ELF-1 (cell line): ENCODE measurements around the gene ARHGEF19.
A peak's percentile ranks its signal among the peaks of the same experiment; 100 is the strongest.

Experiments used
- DNase-seq: peaks from one replicate; pipeline ENCODE4 v3.0.0-alpha.2; 2016; ENCODE audit warnings: low read depth, low spot score

Gene ARHGEF19

GRCh38 chr1:16244650-16245285 is 32.3 kb upstream of the ARHGEF19 start:
- DNase-seq = no peak

DNA sequence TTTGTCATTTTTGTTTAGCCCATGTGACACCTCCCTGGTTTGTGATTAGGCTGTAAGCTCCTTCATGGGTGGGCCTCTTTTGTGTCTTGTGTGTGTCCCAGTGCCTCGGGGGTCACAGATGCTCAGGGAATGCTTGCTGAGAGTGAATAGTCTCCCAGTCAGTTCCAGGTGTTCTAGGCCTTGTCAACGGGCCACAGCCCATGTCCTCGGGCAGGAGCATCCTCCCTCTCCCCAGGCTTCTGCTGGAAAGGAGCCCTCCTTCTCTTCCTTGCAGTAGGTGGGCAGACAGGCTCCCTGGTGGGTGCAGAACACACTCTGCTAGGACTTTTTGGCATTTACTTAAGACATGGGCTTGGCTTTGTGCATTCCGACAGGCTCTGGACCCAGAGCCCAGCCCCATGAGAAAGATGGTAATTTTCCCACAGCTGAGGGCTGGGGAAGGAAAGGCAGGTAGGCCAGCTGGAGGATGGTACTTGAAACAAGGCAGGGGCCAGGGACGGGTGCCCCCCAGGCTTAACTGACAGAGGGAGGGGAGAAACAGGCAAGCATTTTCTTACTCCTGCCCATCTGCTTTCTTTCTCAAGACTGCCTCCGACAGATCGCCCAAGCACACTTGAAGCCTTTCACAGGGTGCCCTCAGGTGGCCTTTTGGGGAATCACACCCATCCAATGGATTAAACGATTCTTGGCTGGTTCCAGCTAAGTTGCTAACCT is 31.6 kb upstream of the ARHGEF19 start:
- DNase-seq = peak; percentile 87

GRCh38 chr1:16243215-16243610 is 30.8 kb upstream of the ARHGEF19 start:
- no peak for DNase-seq

DNA sequence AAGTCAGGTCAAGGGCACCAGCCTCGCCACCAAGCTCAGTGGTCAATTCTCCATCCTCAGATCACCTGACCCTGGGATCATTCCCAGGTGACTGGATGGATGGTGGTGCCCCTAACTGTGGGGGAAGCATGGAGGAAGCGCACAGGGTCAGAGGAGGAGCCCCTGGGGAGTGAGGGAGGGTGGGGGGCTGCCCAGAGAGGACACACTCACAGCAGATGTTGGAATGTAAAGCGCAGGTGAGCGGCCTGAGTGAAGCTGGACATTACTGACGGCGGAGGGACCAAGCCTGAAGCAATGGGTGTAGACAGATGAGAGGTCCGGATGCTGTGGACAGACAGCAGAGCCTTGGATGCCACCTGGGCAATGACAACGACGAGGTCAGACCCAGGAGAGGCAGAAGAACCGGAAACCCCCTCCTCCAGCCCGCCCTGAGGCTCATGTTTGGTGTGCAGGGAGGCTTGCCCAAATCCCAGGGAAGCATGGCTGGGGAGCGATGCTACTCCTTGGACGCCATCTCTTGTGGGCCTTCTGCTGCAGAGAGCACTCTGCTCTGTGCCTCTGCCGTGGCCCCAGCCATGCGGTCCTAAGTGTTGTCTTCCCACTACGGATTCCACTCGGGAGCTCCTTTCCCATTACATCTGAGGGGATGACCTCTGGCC is 30.2 kb upstream of the ARHGEF19 start:
- no peak for DNase-seq

DNA sequence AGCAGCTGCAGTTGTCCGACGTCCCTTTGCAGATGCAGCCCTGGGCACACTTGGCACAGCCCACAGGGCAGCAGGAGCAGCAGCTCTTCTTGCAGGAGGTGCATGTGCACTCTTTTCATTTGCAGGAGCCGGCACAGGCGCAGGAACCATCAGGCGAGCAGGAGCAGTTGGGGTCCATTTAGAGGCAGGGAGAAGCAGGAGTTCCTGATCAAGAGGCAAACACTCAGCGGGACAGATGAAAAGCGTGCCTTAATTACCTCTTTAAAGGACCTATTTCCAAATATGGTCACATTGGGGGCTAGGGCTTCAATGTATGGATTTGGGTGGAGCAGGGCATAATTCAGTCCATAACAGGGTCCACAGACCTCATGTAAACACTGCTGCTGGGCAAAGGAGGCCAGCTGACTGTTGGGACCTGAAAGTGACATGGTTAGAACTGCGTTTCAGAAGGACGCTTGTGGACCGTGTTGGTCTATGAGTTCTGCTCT is 28.8 kb upstream of the ARHGEF19 start:
- no peak for DNase-seq

GRCh38 chr1:16239972-16240491 is 27.6 kb upstream of the ARHGEF19 start:
- DNase-seq = no peak

DNA sequence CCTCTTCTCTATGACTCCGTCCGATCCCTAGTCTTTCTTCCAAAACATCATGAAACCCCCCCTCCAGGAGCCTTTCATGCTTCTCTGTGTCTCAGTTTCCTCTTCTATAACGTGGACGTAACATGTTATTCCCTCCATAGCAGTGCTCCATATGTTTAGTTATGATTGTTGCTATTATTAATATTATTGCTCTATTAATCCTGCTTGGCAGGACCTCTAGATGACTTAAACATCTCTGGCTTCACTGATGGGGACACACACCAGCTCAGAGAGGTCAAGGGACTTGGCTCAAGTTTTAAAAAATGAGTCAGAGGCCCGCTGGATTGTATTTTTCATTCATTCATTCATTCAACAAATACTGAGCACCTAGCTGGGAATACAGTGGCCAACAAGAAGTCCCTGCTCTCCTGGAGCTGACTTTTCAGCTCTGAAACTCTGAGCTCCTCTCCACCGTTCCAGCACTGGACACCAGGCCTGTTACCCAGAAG is 24.9 kb upstream of the ARHGEF19 start:
- no peak for DNase-seq

GRCh38 chr1:16236511-16237342 is 24.3 kb upstream of the ARHGEF19 start, which contains the start of gene CPLANE2:
Gene CPLANE2, minus strand, starts transcription at chr1:16237183. Its CDS starts 441 bp downstream, at chr1:16236742.
- peak; percentile 96 for DNase-seq

DNA sequence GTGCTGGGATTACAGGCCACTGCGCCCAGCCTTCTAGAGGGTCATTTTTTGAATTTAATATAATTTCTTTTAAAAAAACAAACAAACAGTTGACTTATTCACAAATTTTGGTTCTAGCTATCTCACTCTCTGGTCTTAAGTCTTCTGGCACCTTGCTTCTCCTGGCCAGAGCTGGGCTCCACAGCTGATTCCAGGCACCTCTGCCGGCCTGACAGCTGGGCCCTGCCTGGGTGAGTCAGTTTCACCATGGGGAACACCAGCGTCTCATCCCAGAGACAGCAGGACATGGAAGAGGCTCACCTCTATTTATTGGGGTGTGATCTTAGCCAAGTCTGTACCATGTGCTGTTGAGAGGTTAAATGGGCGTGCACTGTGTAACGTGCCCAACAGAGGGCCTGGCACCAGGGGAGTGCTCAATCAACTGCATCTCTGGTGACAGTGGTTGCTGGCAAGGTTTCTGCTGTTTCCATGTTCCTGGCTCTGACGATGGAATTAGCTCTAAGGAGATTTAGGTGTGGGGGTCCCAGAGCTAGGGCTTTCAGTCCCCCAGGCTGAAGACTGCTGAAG is 23.6 kb upstream of the ARHGEF19 start:
- peak; percentile 30 for DNase-seq

GRCh38 chr1:16235347-16235746 is 22.9 kb upstream of the ARHGEF19 start:
- no peak for DNase-seq

GRCh38 chr1:16233431-16233830 is 21.0 kb upstream of the ARHGEF19 start:
- DNase-seq = no peak

GRCh38 chr1:16232316-16232710 is 19.9 kb upstream of the ARHGEF19 start:
- DNase-seq = no peak

DNA sequence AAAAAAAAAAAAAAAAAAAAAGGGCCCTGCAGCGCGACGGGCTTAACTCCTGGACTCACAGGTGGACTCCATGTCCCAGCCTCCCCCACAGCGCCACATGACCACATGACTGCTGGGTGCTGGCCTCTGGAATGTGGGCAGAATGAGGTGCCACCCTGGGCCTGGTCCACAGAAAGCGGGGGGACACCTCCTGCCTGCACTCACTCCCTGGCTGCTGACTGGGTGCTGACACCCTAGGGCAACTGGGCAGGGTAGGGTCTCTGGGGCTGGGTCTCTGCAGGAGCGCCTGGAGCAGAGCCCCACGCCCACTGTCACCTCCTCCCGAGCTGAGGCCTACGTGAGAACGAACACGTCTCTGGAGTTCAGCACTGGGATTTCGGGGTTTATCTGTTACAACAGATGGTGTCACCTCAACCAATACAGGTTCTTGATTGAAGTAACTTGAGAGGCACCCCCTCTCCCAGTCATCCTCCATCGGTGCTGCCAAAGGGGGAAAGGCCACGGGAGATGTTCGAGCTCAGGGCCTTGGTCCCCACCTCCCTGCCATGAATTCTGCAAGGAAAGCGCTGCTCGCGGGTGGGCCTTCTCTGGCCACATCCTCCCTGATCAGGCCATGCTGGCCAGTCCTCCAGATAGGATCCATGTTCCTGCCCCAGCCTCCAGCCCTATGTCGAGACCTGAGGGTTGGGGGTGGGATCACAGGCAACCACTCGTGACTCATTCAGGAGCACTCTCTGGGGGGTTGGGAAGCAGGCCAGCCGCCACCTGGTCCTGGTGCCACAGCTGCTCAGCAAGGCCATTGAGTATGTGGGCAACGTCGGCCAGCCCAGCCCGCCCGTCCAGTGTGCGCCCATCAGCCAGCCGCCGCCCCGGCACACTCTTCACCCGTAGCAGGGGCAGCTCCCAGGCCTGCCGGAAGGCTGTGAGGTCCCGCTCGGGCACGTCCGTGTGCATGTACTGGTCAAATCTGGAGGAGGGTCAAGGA is 19.2 kb upstream of the ARHGEF19 start:
- no peak for DNase-seq

- DNase-seq = no peak
Observed at GRCh38 chr1:16230744-16231143, 18.3 kb upstream of the ARHGEF19 start.

GRCh38 chr1:16229976-16230740 is 17.7 kb upstream of the ARHGEF19 start:
- DNase-seq = no peak

DNA sequence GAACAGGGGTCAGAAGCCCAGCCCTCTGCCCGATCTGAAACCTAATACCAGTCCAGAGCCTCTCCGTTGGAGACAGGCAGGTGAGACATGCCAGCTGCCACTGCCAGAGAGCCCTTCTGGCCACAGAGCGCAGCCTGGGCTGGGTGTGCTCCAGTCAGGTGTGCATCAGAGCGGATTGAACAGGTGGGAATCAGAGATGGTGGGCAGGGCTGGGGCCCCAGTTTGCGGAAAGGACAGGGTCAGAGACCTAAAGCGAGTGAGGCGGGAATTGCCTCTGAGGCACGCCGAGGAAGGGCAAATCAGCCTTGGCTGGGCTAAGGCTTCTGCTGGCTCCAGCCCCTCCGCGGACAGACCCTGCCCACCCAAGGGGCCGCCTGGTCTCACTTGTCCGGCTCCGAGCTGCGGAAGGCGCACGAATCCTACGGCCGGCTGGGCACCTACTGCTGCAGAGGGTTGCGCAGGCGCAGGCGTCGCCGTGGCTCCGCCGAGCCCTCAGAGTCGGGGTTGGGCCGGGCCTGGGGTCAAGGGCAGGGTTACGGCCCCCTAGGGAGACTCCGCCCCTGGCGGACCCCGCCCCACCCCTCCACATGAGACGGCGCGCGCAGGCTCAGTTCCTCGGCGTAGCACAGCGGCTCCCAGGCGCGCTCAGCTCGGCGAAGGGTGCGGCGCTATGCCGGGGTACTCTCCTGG is 14.2 kb upstream of the ARHGEF19 start:
- peak; percentile 82 for DNase-seq

- no peak for DNase-seq
Observed at GRCh38 chr1:16226129-16226489, 13.7 kb upstream of the ARHGEF19 start.

DNA sequence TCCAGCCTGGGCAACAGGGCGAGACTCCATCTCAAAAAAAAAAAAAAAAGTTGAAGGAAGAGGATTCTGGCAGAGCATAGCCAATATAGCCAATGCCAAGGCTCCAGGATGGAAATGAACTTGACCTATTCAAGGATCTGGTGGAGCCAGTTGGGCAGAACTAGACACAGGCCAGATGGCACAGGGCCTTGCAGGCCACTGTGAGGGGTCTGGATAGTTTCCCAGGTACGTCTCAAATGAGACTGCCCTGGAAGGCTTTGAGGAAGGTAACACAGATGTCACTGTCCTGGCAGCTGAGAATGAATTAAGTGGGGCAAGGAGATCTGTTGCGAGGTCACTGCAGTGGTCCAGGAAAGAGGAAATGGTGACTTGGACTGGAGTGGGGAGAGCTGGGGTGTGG is 12.0 kb upstream of the ARHGEF19 start:
- no peak for DNase-seq
